Endothelial cell (in vitro differentiated cells): ENCODE results near the gene PINK1. TPM values are rescaled to one million over a fixed set of nuclear protein-coding genes. Genes with fewer than 3 reads are reported as not detected.

Experiments used
- DNase-seq: peaks from one replicate; pipeline ENCODE4 v3.0.0; 2021; ENCODE audit warnings: low spot score
- H3K27ac Mint-ChIP-seq: one replicate; pipeline ENCODE4 v1.8.0; 2021; ENCODE audit warnings: mixed read lengths, inconsistent platforms; ENCODE audit not compliant: unreplicated experiment
- H3K27me3 Mint-ChIP-seq: one replicate; pipeline ENCODE4 v1.8.0; 2021; ENCODE audit warnings: mild to moderate bottlenecking, moderate library complexity, mixed read lengths, inconsistent platforms; ENCODE audit not compliant: unreplicated experiment
- H3K36me3 Mint-ChIP-seq: one replicate; pipeline ENCODE4 v1.8.0; 2021; ENCODE audit warnings: mild to moderate bottlenecking, low read depth, mixed read lengths, inconsistent platforms; ENCODE audit not compliant: unreplicated experiment
- H3K4me1 Mint-ChIP-seq: one replicate; pipeline ENCODE4 v1.8.0; 2021; ENCODE audit warnings: mild to moderate bottlenecking, mixed read lengths, inconsistent platforms; ENCODE audit not compliant: unreplicated experiment
- H3K4me3 Mint-ChIP-seq: one replicate; pipeline ENCODE4 v1.8.0; 2021; ENCODE audit warnings: mild to moderate bottlenecking, mixed read lengths, inconsistent platforms; ENCODE audit not compliant: unreplicated experiment
- H3K9me3 Mint-ChIP-seq: one replicate; pipeline ENCODE4 v1.8.0; 2021; ENCODE audit warnings: mixed read lengths, inconsistent platforms; ENCODE audit not compliant: unreplicated experiment
- CTCF ChIP-seq: fragments of 200-600 bp; sonication (generic); IDR thresholded peaks from one replicate; pipeline ENCODE4 v1.5.0; 2021; ENCODE audit warnings: antibody characterized with exemption; ENCODE audit not compliant: unreplicated experiment
- total RNA-seq: library from RNA; stranded (reverse); fragmentation: NEBNext Ultra II Directional; extraction: Animal tissue kit (Norgen Biotek cat#: 25700); gene quantifications from one replicate; pipeline ENCODE4 v1.2.1, GENCODE V29; 2021; ENCODE audit not compliant: unreplicated experiment

Gene PINK1
- total RNA-seq, 1 donor from 2014 or later: 40.0 TPM

GRCh38 chr1:20641975-20642374 is 8.7 kb downstream of the PINK1 start:
- Mint-ChIP-seq H3K27me3 (peaks cover 2% of the 10 kb centered on the region), H3K36me3 (peaks cover 20% of the 10 kb centered on the region), H3K4me1 (no peaks in the 10 kb centered on the region), H3K9me3 (no peaks in the 10 kb centered on the region), H3K27ac (no peak overlapping the region), H3K4me3 (no peak overlapping the region)
- TF ChIP-seq CTCF: no peak
- no peak for DNase-seq

- H3K27me3 Mint-ChIP-seq: peaks cover 2% of the 10 kb centered on the region
- peaks cover 20% of the 10 kb centered on the region for H3K36me3 Mint-ChIP-seq
- H3K4me3 Mint-ChIP-seq: no peak overlapping the region
- no peak for DNase-seq
- H3K27ac Mint-ChIP-seq: no peak overlapping the region
- no peak for TF ChIP-seq CTCF
- no peaks in the 10 kb centered on the region for H3K4me1 Mint-ChIP-seq
- no peaks in the 10 kb centered on the region for H3K9me3 Mint-ChIP-seq
Measured at GRCh38 chr1:20643080-20643479, 9.8 kb downstream of the PINK1 start.

DNA sequence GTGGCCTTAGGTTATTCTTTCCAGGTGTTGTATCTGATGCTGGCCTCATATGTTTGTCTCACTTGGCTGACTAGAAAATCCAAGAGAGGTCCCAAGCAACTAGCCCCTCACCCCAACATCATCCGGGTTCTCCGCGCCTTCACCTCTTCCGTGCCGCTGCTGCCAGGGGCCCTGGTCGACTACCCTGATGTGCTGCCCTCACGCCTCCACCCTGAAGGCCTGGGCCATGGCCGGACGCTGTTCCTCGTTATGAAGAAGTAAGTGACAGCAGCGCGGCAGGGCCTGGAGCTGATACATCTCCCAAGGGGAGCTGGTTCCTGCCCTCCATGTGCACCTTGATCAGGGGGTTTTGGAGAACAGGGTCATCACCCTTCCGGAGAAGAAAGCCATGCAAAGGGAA is 11.2 kb downstream of the PINK1 start:
- peaks cover 2% of the 10 kb centered on the region for H3K27me3 Mint-ChIP-seq
- peaks cover 25% of the 10 kb centered on the region for H3K36me3 Mint-ChIP-seq
- H3K27ac Mint-ChIP-seq: no peak overlapping the region
- H3K9me3 Mint-ChIP-seq: no peaks in the 10 kb centered on the region
- H3K4me3 Mint-ChIP-seq: no peak overlapping the region
- TF ChIP-seq CTCF: no peak
- no peak for DNase-seq
- H3K4me1 Mint-ChIP-seq: no peaks in the 10 kb centered on the region

GRCh38 chr1:20645414-20645813 is 12.2 kb downstream of the PINK1 start:
- no peak overlapping the region for H3K27ac Mint-ChIP-seq
- DNase-seq: no peak
- TF ChIP-seq CTCF: no peak
- H3K36me3 Mint-ChIP-seq: peaks cover 30% of the 10 kb centered on the region
- H3K9me3 Mint-ChIP-seq: no peaks in the 10 kb centered on the region
- no peak overlapping the region for H3K4me3 Mint-ChIP-seq
- H3K27me3 Mint-ChIP-seq: peaks cover 5% of the 10 kb centered on the region
- no peaks in the 10 kb centered on the region for H3K4me1 Mint-ChIP-seq

DNA sequence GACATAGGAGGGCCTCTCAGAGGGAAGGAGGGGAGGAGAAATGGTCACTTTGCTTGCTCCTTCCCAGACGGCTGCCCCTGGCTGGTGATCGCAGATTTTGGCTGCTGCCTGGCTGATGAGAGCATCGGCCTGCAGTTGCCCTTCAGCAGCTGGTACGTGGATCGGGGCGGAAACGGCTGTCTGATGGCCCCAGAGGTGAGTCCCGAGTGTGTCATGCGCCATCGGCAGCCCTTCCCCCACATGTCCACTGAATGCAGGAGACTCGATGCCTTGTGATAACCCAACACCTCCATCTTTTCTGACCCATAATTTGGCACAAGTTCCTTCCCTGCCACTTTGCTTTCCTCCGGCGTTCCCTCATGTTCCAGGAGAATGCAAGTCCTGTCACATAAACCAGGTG is 15.2 kb downstream of the PINK1 start:
- peaks cover 4% of the 10 kb centered on the region for H3K27me3 Mint-ChIP-seq
- no peaks in the 10 kb centered on the region for H3K4me1 Mint-ChIP-seq
- TF ChIP-seq CTCF: no peak
- H3K4me3 Mint-ChIP-seq: no peak overlapping the region
- H3K9me3 Mint-ChIP-seq: no peaks in the 10 kb centered on the region
- H3K27ac Mint-ChIP-seq: no peak overlapping the region
- DNase-seq: no peak
- peaks cover 39% of the 10 kb centered on the region for H3K36me3 Mint-ChIP-seq
